HG03025 (cell line): ENCODE data around the gene RPS2.

Experiments used
- ATAC-seq: cut with Tn5 transposase; IDR thresholded peaks from one replicate; pipeline ENCODE4 v1.9.1; 2021; ENCODE audit warnings: mild to moderate bottlenecking, moderate library complexity; ENCODE audit not compliant: unreplicated experiment, low FRiP score

RPS2 gene

DNA sequence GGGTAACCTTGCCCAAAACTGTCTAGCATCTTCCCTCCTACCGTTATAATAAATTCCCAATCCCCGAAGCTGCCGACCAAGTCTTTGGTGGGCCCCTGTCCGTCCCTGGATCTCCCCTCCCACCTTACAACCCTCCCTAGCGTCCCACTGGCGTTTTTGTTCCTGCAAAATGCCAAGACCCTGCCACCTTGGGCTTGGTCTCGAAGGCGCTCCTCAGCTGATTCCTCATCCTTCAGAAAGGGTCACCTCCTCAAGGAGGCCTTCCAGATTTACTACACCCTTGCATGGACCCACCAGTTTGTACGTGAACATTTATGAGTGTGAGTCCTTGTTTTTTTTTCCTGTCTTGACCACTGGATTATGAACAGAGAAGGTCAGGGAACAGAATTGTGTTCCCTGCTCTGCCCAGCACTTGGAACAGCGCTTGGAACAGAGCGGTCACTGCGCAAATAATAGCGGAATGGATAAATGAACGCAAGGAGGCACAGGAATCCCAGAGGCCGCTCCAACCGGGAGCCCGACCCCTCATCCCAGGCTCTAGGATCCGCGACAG lies 18.4 kb upstream of the RPS2 start:
- ATAC-seq: no peak

DNA sequence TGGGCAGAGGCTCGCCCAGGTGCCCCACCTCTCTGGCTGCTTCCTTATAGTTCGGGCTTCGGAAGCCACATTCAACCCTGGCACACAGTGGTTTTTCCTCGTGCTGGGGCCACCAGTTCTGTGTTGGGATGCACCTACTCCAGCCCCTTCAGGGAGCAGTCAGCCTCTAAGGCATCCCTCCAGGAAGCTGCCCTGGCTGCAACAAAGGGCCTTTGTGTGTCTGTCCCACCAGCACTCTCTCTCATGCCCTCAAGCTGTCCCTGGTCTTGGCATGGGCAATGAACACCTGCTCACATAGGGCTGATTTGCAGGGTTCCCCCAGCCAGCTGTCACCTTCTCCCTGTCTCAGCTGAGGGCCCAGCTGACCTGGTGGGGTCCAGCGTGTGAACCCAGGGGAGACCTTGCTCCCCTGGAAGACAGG lies 17.4 kb upstream of the RPS2 start:
- ATAC-seq: no peak

DNA sequence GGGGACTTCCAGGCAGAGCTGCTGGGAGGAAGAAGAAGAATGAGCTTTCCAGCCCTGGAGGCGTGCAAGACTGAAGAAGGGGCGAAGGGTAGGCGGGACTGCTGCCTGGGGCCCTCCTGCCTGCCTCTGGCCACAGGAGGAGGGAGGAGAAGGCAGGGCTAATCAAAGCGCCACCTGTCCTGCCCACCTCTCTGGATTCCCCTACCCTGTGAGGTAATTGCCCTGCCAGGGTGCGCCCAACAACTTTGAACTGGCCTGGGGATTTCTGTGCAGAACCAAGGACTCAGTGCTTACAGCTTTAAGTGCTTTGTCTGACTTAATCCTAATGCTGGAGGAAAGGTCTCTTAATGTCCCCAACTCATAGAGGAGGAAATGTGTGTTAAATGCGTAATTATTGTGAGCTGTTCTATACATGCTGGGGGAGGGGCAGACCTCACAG lies 16.8 kb upstream of the RPS2 start, which contains the start of gene NOXO1:
Gene NOXO1 (minus strand): TSS at position 72 of the 439 bp plus-strand sequence. CDS start 290 bp downstream, outside the sequence.
- ATAC-seq: no peak

GRCh38 chr16:1980770-1981087 lies 16.1 kb upstream of the RPS2 start:
- ATAC-seq: no peak

DNA sequence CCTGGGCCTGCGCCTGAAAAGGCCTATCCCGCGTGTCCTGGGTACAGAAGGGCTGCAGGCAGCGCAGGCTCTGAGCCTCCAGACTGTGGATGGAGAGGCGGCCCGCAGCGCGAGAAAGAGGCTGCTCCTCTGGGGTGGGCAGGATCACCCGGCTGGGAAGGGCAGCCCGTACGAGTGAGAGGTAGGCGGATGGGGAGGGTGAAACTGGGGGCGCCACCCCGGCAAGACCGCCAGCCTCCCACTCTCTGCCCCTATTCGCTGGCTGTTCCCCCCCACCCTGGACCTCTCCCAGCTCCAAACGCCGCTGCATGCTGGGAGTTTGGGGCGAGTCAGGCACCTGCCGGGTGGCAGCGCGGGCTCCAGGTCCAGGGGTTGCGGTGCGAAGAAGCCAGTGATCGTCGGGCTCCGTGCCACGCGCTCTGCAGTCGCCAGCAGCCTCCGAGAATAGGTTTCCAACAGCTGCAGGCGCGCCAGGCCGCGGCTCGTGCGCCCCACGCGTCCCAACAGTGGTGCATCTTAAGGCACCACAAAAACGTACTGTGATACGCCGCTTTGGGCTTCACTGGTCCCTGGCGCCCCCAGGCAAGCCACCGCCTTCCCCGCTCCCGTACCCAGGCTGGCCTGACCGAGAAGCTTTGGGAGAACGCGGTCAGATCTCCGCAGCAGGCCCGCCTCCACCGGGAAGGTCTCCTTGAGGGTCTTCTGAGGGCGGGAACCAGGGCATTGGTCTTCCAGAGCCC lies 15.6 kb upstream of the RPS2 start:
- ATAC-seq: no peak

DNA sequence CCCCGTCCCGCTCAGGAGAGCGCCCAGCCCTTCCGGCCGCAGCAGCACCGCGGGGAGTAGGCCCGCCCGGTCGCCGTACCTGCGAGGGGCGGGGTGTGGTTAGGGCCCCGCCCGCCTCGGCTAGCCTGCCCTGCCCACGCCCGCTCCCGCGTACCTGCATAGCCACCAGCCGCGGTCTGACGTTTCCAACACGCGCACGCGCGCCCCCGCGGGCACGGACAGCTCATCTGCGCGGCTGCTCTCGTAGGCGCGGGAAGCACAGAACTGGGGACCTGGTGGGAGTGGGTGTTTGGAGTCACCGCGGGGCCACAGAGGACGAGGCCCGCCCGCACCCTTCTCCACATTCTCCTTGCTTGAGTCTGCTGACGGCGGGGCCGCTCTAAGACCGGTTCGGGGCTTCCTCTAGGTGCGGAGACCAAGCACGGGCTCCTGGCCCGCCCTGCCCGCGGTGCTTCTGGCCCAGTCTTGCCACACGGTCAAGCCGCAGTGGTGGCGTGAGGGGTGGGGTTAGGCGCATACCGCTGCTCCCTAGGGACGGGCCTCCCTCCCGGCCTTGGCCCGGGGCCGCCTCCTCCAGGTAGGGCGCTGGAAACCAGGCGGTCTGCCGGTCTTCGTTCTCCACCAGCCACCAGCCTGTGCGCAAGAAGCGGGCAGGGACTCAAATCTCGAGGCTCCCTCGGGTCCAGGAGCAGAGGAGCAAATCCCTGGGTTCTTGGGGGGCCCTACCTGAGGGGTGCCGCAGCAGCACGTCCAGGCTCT lies 14.8 kb upstream of the RPS2 start:
- ATAC-seq: no peak

- ATAC-seq: no peak
Observed at GRCh38 chr16:1978476-1979120, 14.0 kb upstream of the RPS2 start.

DNA sequence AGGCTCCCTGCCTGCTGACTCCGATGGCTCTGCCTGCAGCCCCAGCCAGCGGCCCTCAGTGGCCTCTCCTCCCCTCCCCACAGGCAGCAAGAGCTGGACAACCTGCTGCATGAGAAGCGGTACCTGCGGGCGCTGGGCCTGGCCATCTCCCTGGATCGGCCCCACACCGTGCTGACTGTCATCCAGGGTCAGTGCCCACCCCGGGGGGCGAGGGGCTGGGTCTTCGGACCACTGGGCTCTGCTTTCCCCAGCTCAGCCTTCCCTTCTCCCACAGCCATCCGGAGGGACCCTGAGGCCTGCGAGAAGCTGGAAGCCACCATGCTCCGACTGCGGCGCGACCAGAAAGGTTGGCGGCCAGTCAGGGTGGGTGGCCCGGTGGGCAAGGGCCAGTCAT lies 13.2 kb upstream of the RPS2 start:
- no peak for ATAC-seq

DNA sequence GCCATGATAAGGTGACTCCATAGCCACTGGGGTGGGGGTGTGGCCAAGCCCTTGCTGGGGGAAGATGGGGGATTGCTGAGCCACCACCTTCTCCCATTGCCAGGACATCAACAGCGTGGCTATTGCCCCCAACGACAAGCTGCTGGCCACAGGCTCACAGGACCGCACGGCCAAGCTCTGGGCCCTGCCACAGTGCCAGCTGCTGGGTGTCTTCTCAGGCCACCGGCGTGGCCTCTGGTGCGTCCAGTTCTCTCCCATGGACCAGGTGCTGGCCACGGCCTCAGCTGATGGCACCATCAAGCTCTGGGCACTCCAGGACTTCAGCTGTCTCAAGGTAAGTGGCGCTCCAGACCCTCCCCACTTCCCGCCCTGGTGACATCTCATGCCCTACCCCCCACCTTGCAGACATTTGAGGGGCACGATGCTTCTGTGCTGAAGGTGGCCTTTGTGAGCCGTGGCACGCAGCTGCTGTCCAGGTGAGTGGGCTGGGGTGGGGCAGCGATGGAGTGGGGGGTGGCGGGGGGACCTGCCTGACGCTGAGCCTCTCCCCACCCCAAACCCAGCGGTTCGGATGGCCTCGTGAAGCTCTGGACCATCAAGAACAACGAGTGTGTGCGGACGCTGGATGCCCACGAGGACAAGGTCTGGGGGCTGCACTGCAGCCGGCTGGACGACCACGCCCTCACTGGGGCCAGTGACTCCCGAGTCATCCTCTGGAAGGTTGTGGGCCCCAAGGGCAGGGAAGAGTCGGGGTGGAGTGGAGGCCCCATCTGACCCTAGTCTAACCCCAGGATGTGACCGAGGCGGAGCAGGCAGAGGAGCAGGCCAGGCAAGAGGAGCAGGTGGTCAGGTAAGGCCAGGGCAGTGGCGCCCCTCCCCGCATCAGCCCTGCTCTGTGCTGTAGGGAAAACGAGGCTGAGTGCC lies 12.6 kb upstream of the RPS2 start:
- ATAC-seq: no peak

GRCh38 chr16:1976216-1976520 lies 11.5 kb upstream of the RPS2 start:
- ATAC-seq: no peak

- no peak for ATAC-seq
Observed at GRCh38 chr16:1975432-1976215, 11.0 kb upstream of the RPS2 start.

DNA sequence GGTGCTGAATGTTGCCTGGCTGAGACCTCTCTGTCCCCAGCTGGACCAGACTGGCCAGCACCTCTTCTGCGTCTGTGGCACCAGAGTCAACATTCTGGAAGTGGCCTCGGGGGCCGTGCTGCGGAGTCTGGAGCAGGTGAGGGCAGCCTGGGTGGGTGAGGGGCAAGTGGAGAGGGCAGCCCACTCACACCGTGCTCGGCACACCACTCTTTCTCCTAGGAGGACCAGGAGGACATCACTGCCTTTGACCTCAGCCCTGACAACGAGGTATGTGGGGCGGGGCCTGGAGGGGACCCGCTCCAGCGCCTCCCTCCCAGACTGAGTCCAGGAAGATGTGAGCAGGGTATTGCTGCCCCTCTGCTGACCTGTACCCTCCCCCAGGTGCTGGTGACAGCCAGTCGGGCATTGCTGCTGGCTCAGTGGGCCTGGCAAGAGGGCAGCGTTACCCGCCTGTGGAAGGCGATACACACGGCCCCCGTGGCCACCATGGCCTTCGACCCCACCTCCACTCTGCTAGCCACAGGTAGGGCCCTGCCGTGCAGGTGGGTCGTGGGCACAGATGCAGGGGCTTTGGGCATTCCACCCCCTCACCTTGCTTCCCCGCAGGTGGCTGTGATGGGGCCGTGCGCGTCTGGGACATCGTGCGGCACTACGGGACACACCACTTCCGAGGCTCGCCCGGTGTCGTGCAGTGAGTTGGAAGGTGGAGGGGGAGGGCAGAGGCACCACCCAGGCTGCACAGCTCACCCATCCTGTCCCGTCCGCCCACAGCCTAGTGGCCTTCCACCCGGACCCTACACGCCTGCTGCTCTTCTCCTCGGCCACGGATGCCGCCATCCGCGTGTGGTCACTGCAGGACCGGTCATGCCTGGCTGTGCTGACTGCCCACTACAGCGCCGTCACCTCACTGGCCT lies 9.8 kb upstream of the RPS2 start:
- no peak for ATAC-seq

- ATAC-seq: no peak
Observed at GRCh38 chr16:1973461-1974156, 9.0 kb upstream of the RPS2 start.

DNA sequence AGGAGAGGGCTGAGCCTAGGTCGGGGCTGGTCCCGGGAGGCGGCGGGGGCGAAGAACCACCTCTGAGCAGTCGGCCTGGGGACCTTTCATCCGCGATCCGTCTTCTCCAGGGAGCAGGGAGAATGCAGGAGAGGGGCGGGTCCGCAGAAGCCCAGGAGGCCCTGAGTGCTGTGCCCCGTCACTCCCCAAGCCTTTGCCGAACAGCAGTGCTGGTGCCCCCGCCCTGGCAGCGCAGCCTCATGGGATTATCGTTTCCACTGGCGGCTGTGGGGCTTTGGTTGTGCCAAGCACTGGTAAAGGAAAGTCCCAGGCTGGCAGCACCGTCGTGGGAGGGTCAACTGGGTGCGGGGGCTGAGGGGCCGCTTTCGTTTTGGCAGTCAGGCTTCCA lies 7.9 kb upstream of the RPS2 start:
- no peak for ATAC-seq

DNA sequence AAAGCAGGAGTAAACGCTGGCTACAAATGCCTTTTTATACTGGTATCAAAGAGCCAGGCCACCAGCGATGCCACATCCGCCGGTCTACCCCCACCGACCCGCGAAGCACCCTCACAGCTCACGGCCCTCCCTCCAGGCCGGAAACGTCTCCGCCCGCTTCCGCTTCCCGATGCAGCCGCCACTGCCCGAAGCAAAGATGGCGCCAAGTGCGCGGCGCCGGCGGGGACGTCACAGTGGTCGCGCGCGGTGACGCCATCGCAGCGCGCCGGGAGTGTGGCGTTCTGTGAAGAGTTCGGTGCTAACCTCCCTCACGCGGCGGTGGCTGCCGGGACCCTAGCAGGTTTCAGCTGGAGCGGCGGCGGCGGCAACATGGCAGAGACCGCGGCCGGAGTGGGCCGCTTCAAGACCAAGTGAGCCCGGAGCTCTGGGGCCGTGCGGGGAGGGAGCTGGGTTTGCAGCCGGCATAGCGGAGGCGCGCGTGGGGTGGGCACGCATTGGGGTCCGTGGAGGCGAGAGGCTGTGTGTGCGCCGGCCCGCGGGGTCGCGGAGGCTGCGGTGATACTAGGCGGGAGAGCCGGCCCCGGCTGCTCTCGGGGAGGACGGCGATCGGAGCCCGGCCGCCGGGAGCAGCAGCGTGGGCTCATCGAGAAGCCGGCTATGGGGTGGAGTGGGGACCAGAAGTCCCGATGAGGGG lies 7.3 kb upstream of the RPS2 start, which contains the start of gene TBL3:
Gene TBL3 (plus strand): TSS at position 258 of the 694 bp plus-strand sequence. CDS start 112 bp downstream, at position 370.
- ATAC-seq: peak; percentile 58

DNA sequence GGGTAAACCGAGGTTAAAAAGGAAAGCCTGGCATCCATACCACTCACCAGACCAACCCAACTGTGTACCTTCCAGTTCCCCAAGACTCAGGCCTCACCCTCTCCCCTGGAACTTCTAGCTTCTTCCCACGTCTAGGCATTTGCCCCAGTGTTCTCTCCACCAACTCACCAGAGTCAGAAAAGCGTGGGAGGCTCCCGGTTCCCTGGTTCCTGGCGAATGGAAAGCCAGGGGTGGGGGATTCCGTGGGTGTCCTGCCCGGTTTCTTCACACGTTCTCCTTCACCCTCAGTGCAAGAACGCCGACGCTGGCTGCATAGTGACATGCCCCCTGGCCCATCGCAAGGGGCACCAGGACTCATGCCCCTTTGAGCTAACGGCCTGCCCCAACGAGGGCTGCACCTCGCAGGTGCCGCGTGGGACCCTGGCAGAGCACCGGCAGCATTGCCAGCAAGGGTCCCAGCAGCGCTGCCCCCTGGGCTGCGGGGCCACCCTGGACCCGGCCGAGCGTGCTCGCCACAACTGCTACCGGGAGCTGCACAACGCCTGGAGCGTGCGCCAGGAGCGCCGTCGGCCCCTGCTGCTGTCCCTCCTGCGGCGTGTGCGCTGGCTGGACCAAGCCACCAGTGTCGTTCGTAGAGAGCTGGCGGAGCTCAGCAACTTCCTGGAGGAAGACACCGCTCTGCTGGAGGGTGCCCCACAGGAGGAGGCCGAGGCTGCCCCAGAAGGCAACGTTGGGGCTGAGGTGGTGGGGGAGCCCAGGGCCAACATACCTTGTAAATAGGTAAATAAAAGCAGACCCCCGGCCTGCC lies 3.7 kb upstream of the RPS2 start:
- ATAC-seq: no peak
